H1 (cell line): ENCODE data around the gene MSI2. TPM values are rescaled to one million over a fixed set of nuclear protein-coding genes. Genes with fewer than 3 reads are reported as not detected.

Experiments
- CTCF ChIA-PET: fragments of 300-600 bp; sonication (Branson Sonifier 250); formaldehyde crosslinking; loops from one replicate; lab custom pipeline; 2021; ENCODE audit not compliant: partially characterized antibody; lab: Charles Lee
- POLR2A ChIA-PET: fragments of 300-600 bp; sonication (Branson Sonifier 250); formaldehyde crosslinking; loops from one replicate; lab custom pipeline; 2021; ENCODE audit warnings: inconsistent platforms; ENCODE audit not compliant: partially characterized antibody; lab: Charles Lee
- DNase-seq, 2 experiments: peaks; one replicate each; pipeline versions ENCODE4 v3.0.0 to v3.0.0-alpha.2; 2010 to 2022; ENCODE audit warnings: low spot score in 2 of 2, low read depth in 1 of 2, mixed read lengths in 1 of 2
- FAIRE-seq: peaks from 2 replicates; lab custom pipeline; 2011; peaks lifted over from hg19 to GRCh38; lab: Jason Lieb, UNC
- H2AFZ ChIP-seq: 2 replicates; pipeline ENCODE4 v1.8.1; 2012; ENCODE audit warnings: low read length, inconsistent platforms
- H2AK5ac ChIP-seq: 2 replicates; pipeline ENCODE4 v1.6.1; 2013; ENCODE audit warnings: low read depth, low read length
- H2BK120ac ChIP-seq: replicated peaks from 2 replicates; pipeline ENCODE3; 2013; ENCODE audit warnings: low read depth, low read length, inconsistent platforms
- H2BK12ac ChIP-seq: 2 replicates; pipeline ENCODE4 v1.6.1; 2013; ENCODE audit warnings: low read depth, low read length
- H2BK15ac ChIP-seq: 2 replicates; pipeline ENCODE4 v1.6.1; 2013; ENCODE audit warnings: low read length
- H2BK20ac ChIP-seq: 2 replicates; pipeline ENCODE4 v1.6.1; 2013; ENCODE audit warnings: low read length
- H2BK5ac ChIP-seq: 2 replicates; pipeline ENCODE4 v1.6.1; 2013; ENCODE audit warnings: low read depth, low read length
- H3K14ac ChIP-seq: 2 replicates; pipeline ENCODE4 v1.6.1; 2013; ENCODE audit warnings: inconsistent platforms; ENCODE audit not compliant: insufficient read length
- H3K18ac ChIP-seq: 2 replicates; pipeline ENCODE4 v1.6.1; 2013; ENCODE audit warnings: low read length; ENCODE audit errors: extremely low read depth
- H3K23ac ChIP-seq: 2 replicates; pipeline ENCODE4 v1.6.1; 2013; ENCODE audit warnings: inconsistent platforms; ENCODE audit not compliant: insufficient read length
- H3K23me2 ChIP-seq: 2 replicates; pipeline ENCODE4 v1.6.1; 2013; ENCODE audit warnings: low read depth, low read length
- H3K27ac ChIP-seq: 2 replicates; pipeline ENCODE4 v1.6.1; 2011; ENCODE audit warnings: low read depth, low read length, inconsistent platforms
- H3K27me3 ChIP-seq, 4 experiments: replicated peaks in 1 of 4; 1 replicate in 1 of 4; 2 replicates in 3 of 4; pipeline versions ENCODE4 v1.6.1 to v1.8.1; 2011 to 2013; ENCODE audit warnings: low read length in 3 of 4, mild to moderate bottlenecking in 3 of 4, inconsistent platforms in 2 of 4, mixed read lengths in 2 of 4, moderate library complexity in 1 of 4; ENCODE audit not compliant: control insufficient read depth in 3 of 4, insufficient read depth in 3 of 4; ENCODE audit errors: extremely low read depth in 1 of 4
- H3K36me3 ChIP-seq, 4 experiments: 2 replicates each; pipeline versions ENCODE4 v1.6.1 to v1.8.1; 2011 to 2013; ENCODE audit warnings: mild to moderate bottlenecking in 4 of 4, low read length in 3 of 4, moderate library complexity in 2 of 4, control low read depth in 1 of 4, inconsistent platforms in 1 of 4; ENCODE audit not compliant: insufficient read depth in 4 of 4, control insufficient read depth in 2 of 4
- H3K4ac ChIP-seq: replicated peaks from 2 replicates; pipeline ENCODE3; 2013; ENCODE audit warnings: low read length, low read depth, mixed read lengths, inconsistent platforms; ENCODE audit not compliant: insufficient read length
- H3K4me1 ChIP-seq, 4 experiments: replicated peaks in 1 of 4; 1 replicate in 1 of 4; 2 replicates in 3 of 4; pipeline versions ENCODE4 v1.6.1 to v1.8.1; 2011 to 2013; ENCODE audit warnings: low read length in 3 of 4, inconsistent platforms in 2 of 4, mixed read lengths in 1 of 4; ENCODE audit not compliant: insufficient read depth in 4 of 4, control insufficient read depth in 3 of 4
- H3K4me2 ChIP-seq, 2 experiments: 2 replicates each; pipeline versions ENCODE4 v1.6.1 to v1.8.1; 2011 to 2013; ENCODE audit warnings: low read depth in 2 of 2, low read length in 2 of 2, control low read depth in 1 of 2, inconsistent platforms in 1 of 2, mild to moderate bottlenecking in 1 of 2; ENCODE audit not compliant: insufficient read depth in 1 of 2
- H3K4me3 ChIP-seq, 4 experiments: fragments of 200-600, 300-600 bp in 1 of 4; sonication (generic), shearing (Covaris generic), sonication (Bioruptor Twin) in 1 of 4; 2 replicates each; pipeline versions ENCODE4 v1.5.1 to v1.8.1; 2011 to 2016; ENCODE audit warnings: low read length in 4 of 4, low read depth in 3 of 4, control low read depth in 2 of 4, inconsistent platforms in 2 of 4, mild to moderate bottlenecking in 2 of 4, mixed read lengths in 1 of 4, moderate library complexity in 1 of 4; ENCODE audit not compliant: insufficient read depth in 2 of 4; ENCODE audit errors: extremely low read depth in 1 of 4
- H3K56ac ChIP-seq: replicated peaks from 2 replicates; pipeline ENCODE3; 2013; ENCODE audit warnings: low read depth, mild to moderate bottlenecking, mixed read lengths, low read length, inconsistent platforms; ENCODE audit not compliant: insufficient read length
- H3K79me1 ChIP-seq: 2 replicates; pipeline ENCODE4 v1.6.1; 2013; ENCODE audit warnings: low read depth, low read length, control low read depth
- H3K79me2 ChIP-seq, 2 experiments: 2 replicates each; pipeline versions ENCODE4 v1.6.1 to v1.8.1; 2012 to 2013; ENCODE audit warnings: low read length in 2 of 2, mild to moderate bottlenecking in 2 of 2, inconsistent platforms in 1 of 2; ENCODE audit not compliant: insufficient read depth in 2 of 2, control insufficient read depth in 1 of 2
- H3K9ac ChIP-seq, 4 experiments: replicated peaks in 1 of 4; 1 replicate in 1 of 4; 2 replicates in 3 of 4; pipeline versions ENCODE4 v1.6.1 to v1.8.1; 2011 to 2013; ENCODE audit warnings: low read depth in 3 of 4, low read length in 3 of 4, control low read depth in 2 of 4, mild to moderate bottlenecking in 2 of 4, moderate library complexity in 2 of 4, inconsistent platforms in 1 of 4; ENCODE audit errors: extremely low read depth in 1 of 4
- H3K9me3 ChIP-seq, 2 experiments: 2 replicates each; pipeline versions ENCODE4 v1.6.1 to v1.8.1; 2012 to 2013; ENCODE audit warnings: mild to moderate bottlenecking in 2 of 2, moderate library complexity in 2 of 2, control low read depth in 1 of 2, inconsistent platforms in 1 of 2, low read depth in 1 of 2, low read length in 1 of 2, mixed read lengths in 1 of 2; ENCODE audit not compliant: insufficient read depth in 2 of 2
- H4K20me1 ChIP-seq, 2 experiments: replicated peaks in 1 of 2; 2 replicates each; pipeline versions ENCODE3 to v1.8.1; 2011 to 2013; ENCODE audit warnings: inconsistent platforms in 2 of 2, low read length in 2 of 2, mild to moderate bottlenecking in 1 of 2; ENCODE audit not compliant: insufficient read depth in 2 of 2, control insufficient read depth in 1 of 2
- H4K5ac ChIP-seq: 2 replicates; pipeline ENCODE4 v1.6.1; 2013; ENCODE audit warnings: low read length, low read depth, mixed read lengths, inconsistent platforms; ENCODE audit not compliant: insufficient read length
- H4K8ac ChIP-seq: 2 replicates; pipeline ENCODE4 v1.8.0; 2013; ENCODE audit warnings: mild to moderate bottlenecking, moderate library complexity, low read length, inconsistent platforms; ENCODE audit not compliant: insufficient read depth; ENCODE audit errors: extremely low read depth
- H4K91ac ChIP-seq: replicated peaks from 2 replicates; pipeline ENCODE3; 2013; ENCODE audit warnings: low read length, mixed read lengths, inconsistent platforms; ENCODE audit not compliant: insufficient read length
- ASH2L ChIP-seq: fragments of 200-600, 300-600 bp; sonication (generic); IDR thresholded peaks from one replicate; pipeline ENCODE4 v1.7.1; 2017; ENCODE audit warnings: low read length
- CBX5 ChIP-seq: fragments of 300-800, 300-1000 bp; sonication (generic); IDR thresholded peaks from 2 replicates; pipeline ENCODE4 v1.7.1; 2016; ENCODE audit warnings: antibody characterized with exemption, low read length, low read depth
- CHD2 ChIP-seq: IDR thresholded peaks from 2 replicates; pipeline ENCODE4 v1.6.1; 2012; ENCODE audit warnings: low read length, improper control_type of control experiment
- EGR1 ChIP-seq: IDR thresholded peaks from 2 replicates; pipeline ENCODE4 v1.6.1; 2011; ENCODE audit warnings: low read depth, low read length, borderline replicate concordance
- EP300 ChIP-seq, 2 experiments: IDR thresholded peaks; 1 replicate in 1 of 2; 2 replicates in 1 of 2; pipeline ENCODE4 v1.6.1; 2011 to 2012; ENCODE audit warnings: low read depth in 2 of 2, low read length in 2 of 2, mild to moderate bottlenecking in 2 of 2, borderline replicate concordance in 1 of 2, inconsistent platforms in 1 of 2, moderate library complexity in 1 of 2
- HDAC6 ChIP-seq: IDR thresholded peaks from one replicate; pipeline ENCODE4 v1.7.1; 2012; ENCODE audit warnings: low read depth, mild to moderate bottlenecking, inconsistent platforms, low read length, moderate library complexity
- KDM5A ChIP-seq: fragments of 200-600 bp; IDR thresholded peaks from 2 replicates; pipeline ENCODE4 v1.7.1; 2012; ENCODE audit warnings: mild to moderate bottlenecking, low read length, inconsistent platforms, mixed read lengths
- POLR2A ChIP-seq, 2 experiments: IDR thresholded peaks; 1 replicate in 1 of 2; 2 replicates in 1 of 2; pipeline ENCODE4 v1.6.1; 2011; ENCODE audit warnings: low read depth in 2 of 2, low read length in 2 of 2, mild to moderate bottlenecking in 2 of 2; ENCODE audit errors: control extremely low read depth in 1 of 2
- TBP ChIP-seq: IDR thresholded peaks from 2 replicates; pipeline ENCODE4 v1.6.1; 2011; ENCODE audit warnings: low read depth, low read length, improper control_type of control experiment
- WGBS, 2 experiments: shearing (Covaris generic) in 1 of 2; methylation state at CpG; one replicate each; pipeline versions ENCODE4 v1.1.6 to v1.1.7; 2013 to 2015; ENCODE audit warnings: low lambda C conversion rate in 2 of 2, mixed read lengths in 2 of 2, inconsistent platforms in 1 of 2, low coverage in 1 of 2, missing lambda C conversion rate in 1 of 2; ENCODE audit not compliant: insufficient replicate concordance in 2 of 2, insufficient coverage in 1 of 2, insufficient read length in 1 of 2; ENCODE audit errors: extremely low coverage in 1 of 2, missing lambda C conversion rate in 1 of 2; 5-methylcytosine and 5-hydroxymethylcytosine counted together
- polyA plus RNA-seq, 7 experiments: library from polyadenylated mRNA; depleted of rRNA in 3 of 7; stranded (reverse) in 5 of 7; unstranded in 2 of 7; fragments of >200 nt in 5 of 7; fragments of 200-250 nt in 2 of 7; gene quantifications; 1 replicate in 5 of 7; 2 replicates in 1 of 7; 4 replicates in 1 of 7; pipeline versions ENCODE4 v1.2.1 to v1.2.3, GENCODE V29; 2011 to 2013; ENCODE audit warnings: missing spikeins in 2 of 7, mixed read lengths in 2 of 7
- total RNA-seq: library from RNA; stranded (reverse); fragmentation: NEBNext Ultra II Directional; extraction: Animal tissue kit (Norgen Biotek cat#: 25700); gene quantifications from 2 replicates; pipeline ENCODE4 v1.2.1, GENCODE V29; 2021
- TF ChIP-seq, protein P1 (sequence below): IDR thresholded peaks from 2 replicates; pipeline ENCODE4 v1.6.1; 2011; ENCODE audit warnings: low read depth, mild to moderate bottlenecking, low read length; ENCODE audit not compliant: insufficient read depth
- TF ChIP-seq, protein P2 (sequence below): IDR thresholded peaks from 2 replicates; pipeline ENCODE4 v1.6.1; 2012; ENCODE audit warnings: inconsistent platforms

The MSI2 gene
- total and polyA plus RNA-seq, 2 of the 8 experiments (the other 6 are each of a cell fraction or from before 2014, with no cell fraction given), result 36.7 to 80.6 TPM

DNA sequence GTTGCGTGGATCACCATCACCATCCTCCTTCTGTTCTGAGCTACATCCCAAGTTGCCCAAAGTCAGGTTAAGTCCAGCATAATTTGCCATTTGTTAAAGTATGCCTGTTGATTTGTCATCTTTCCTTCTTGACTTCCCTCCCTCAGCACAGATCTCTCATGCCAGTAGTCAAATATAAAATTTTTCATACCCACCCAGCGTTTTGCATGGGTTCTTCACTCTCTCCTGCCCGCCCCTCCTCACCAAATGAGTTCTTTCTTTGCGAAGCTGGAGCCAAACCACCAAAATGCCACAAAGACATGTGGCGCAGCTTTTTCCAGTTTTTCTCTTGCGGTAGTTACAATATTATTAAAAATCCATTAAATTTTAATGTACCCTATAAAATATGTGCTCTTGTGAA is 167.2 kb downstream of the MSI2 start:
- Histone ChIP-seq H2BK5ac (no peak overlapping the region), H3K56ac (no peak overlapping the region), H3K27ac (no peak overlapping the region), H2BK20ac (no peak overlapping the region), H3K4me1 (peaks cover 6 to 17% (median 11%) of the 10 kb centered on the region in 4 experiments; a peak in 6 of 7 replicates), H4K5ac (no peak overlapping the region), H2BK12ac (no peak overlapping the region), H3K79me2 (peaks cover 0 to 46% of the 10 kb centered on the region in 2 experiments; a peak in 2 of 4 replicates), H3K9me3 (no peaks in the 10 kb centered on the region), H2BK15ac (no peak overlapping the region), H3K9ac (no peak overlapping the region), H3K23ac (no peak overlapping the region), H3K4me2 (no peak overlapping the region), H3K18ac (no peak overlapping the region), H3K79me1 (no peaks in the 10 kb centered on the region; the same call in 1 of the 2 replicates), H3K27me3 (no peaks in the 10 kb centered on the region), H3K36me3 (no peaks in the 10 kb centered on the region), H2AFZ (no peak overlapping the region), H3K4me3 (no peak overlapping the region), H3K23me2 (no peaks in the 10 kb centered on the region), H4K20me1 (peaks cover 0 to 2% of the 10 kb centered on the region in 2 experiments), H3K4ac (no peak overlapping the region), H2BK120ac (no peak overlapping the region), H3K14ac (no peak overlapping the region), H2AK5ac (no peak overlapping the region), H4K8ac (no peak overlapping the region), H4K91ac (no peak overlapping the region)
- TF ChIP-seq EP300 (IDR thresholded peaks at IDR 0.05; ENCODE audit: borderline replicate concordance in 1 of 2, low read depth in 2 of 2, low read length in 2 of 2) (no peak), HDAC6 (no peak), CBX5 (no peak), TBP (no peak), ASH2L (no peak), KDM5A (no peak), CHD2 (no peak), EGR1 (no peak), POLR2A (IDR thresholded peaks at IDR 0.05; ENCODE audit: control extremely low read depth in 1 of 2, low read depth in 2 of 2, low read length in 2 of 2) (no peak)
- TF ChIP-seq, protein P1, sequence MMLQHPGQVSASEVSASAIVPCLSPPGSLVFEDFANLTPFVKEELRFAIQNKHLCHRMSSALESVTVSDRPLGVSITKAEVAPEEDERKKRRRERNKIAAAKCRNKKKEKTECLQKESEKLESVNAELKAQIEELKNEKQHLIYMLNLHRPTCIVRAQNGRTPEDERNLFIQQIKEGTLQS, result no peak
- TF ChIP-seq, protein P2, sequence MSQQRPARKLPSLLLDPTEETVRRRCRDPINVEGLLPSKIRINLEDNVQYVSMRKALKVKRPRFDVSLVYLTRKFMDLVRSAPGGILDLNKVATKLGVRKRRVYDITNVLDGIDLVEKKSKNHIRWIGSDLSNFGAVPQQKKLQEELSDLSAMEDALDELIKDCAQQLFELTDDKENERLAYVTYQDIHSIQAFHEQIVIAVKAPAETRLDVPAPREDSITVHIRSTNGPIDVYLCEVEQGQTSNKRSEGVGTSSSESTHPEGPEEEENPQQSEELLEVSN, result no peak
- FAIRE-seq (no peak), DNase-seq (no peak)
- 87% methylated on average over 6 of the region's 6 CpGs; no CpG with 5 or more reads in 1 of the 2 experiments for WGBS, 2 experiments
- ChIA-PET CTCF (interaction anchor here (0.8 to 6.8 kb wide), 7 partner anchors 9 to 180 kb away, joined by 3 to 18 read pairs (median 4); no protein-coding TSS in a partner anchor), POLR2A (no interaction called here)
